Left lobe of liver (tissue), 2 donors: ENCODE data around the gene SPATA45. TPM values are rescaled to one million over a fixed set of nuclear protein-coding genes. Genes with fewer than 3 reads are reported as not detected.

Source experiments
- ATAC-seq: fragments of 200-7000 bp; cut with Tn5 transposase; one replicate; pipeline ENCODE4 v1.9.1; 2020; ENCODE audit warnings: mild to moderate bottlenecking, moderate library complexity
- DNase-seq: peaks from one replicate; pipeline ENCODE4 v3.0.0-alpha.2; 2020; ENCODE audit warnings: low spot score
- total RNA-seq: library from RNA; stranded (reverse); gene quantifications from one replicate; pipeline ENCODE4 v1.2.1, GENCODE V29; 2021
- donor health status: DM: no; HTN: no; CAD: no; lungs with moderate emphysema.
- donor health status: DM: no; HTN: yes; CAD: no.

Gene SPATA45
- total RNA-seq, 1 donor from 2014 or later = not detected

- DNase-seq (no peak), ATAC-seq (peak; percentile 77)
Observed at GRCh38 chr1:212782422-212783154, 64.9 kb downstream of the SPATA45 start.

- DNase-seq (no peak), ATAC-seq (no peak)
Observed at GRCh38 chr1:212781225-212781624, 66.2 kb downstream of the SPATA45 start.

GRCh38 chr1:212780759-212781158, 66.7 kb downstream of the SPATA45 start:
- ATAC-seq (no peak), DNase-seq (no peak)

Other genes starting within 250 kb of the SPATA45 start
- gene ATF3, start 238.9 kb downstream of the SPATA45 start, total RNA-seq = 2.6 TPM
- gene BATF3, start 147.8 kb downstream of the SPATA45 start, total RNA-seq = 0.28 TPM
- gene NSL1, start 55.9 kb downstream of the SPATA45 start, total RNA-seq = 17.8 TPM
- 7.7 TPM for gene TATDN3, start 55.8 kb downstream of the SPATA45 start, total RNA-seq
- gene FLVCR1, start 10.6 kb upstream of the SPATA45 start, total RNA-seq = 0.93 TPM
- 0.10 TPM for gene VASH2, start 102.9 kb upstream of the SPATA45 start, total RNA-seq
- 15.6 TPM for gene ANGEL2, start 168.2 kb upstream of the SPATA45 start, total RNA-seq
- 5.6 TPM for gene RPS6KC1, start 203.6 kb upstream of the SPATA45 start, total RNA-seq